Upper lobe of left lung (tissue), 4 donors: ENCODE data around the gene RNF7.

ENCODE experiments used
- CTCF ChIP-seq, 6 experiments: fragments of 450-650 bp in 4 of 6; fragments of 200-600 bp in 2 of 6; sonication (generic) in 2 of 6; IDR thresholded peaks; one replicate each; pipeline ENCODE4 v1.5.1; 2016 to 2019; ENCODE audit warnings: antibody characterized with exemption in 6 of 6
- EP300 ChIP-seq, 4 donors: sonication (generic); formaldehyde crosslinking; IDR thresholded peaks; one replicate each; pipeline ENCODE4 v1.5.1; 2017; ENCODE audit warnings: antibody characterized with exemption in 4 of 4, control low read depth in 2 of 4
- POLR2A ChIP-seq, 4 donors: fragments of 450-650 bp; IDR thresholded peaks; one replicate each; pipeline ENCODE4 v1.5.1; 2016 to 2017; ENCODE audit warnings: antibody characterized with exemption in 4 of 4, mild to moderate bottlenecking in 2 of 4

GRCh38 chr3:141726483-141726882 is 11.6 kb upstream of the RNF7 start:
- TF ChIP-seq CTCF (IDR thresholded peaks at IDR 0.05): no peak
- TF ChIP-seq EP300 (IDR thresholded peaks at IDR 0.05): no peak
- no peak for TF ChIP-seq POLR2A (IDR thresholded peaks at IDR 0.05)
